NCI-H748 (cell line): ENCODE measurements around the gene ACAA1.
"Not testable (repeated sequence)": the region's sequence is repeated elsewhere in the genome, so short reads cannot be mapped to it uniquely, and the experiment has no call there.

Experiments used
- DNase-seq: peaks from one replicate; lab custom pipeline; 2025; ENCODE audit not compliant: unreplicated experiment; lab: John Stamatoyannopoulos, UW

The ACAA1 gene

GRCh38 chr3:38135621-38136277, 1.2 kb downstream of the ACAA1 start:
- not testable (repeated sequence) for DNase-seq

GRCh38 chr3:38134517-38135143, 2.3 kb downstream of the ACAA1 start:
- not testable (repeated sequence) for DNase-seq

GRCh38 chr3:38133557-38134405, 3.1 kb downstream of the ACAA1 start:
- DNase-seq, result no peak

- no peak for DNase-seq
Observed at GRCh38 chr3:38133209-38133556, 3.7 kb downstream of the ACAA1 start.

- DNase-seq, result peak; percentile 19
Observed at GRCh38 chr3:38131621-38132369, 5.1 kb downstream of the ACAA1 start.

GRCh38 chr3:38130631-38131065, 6.3 kb downstream of the ACAA1 start:
- DNase-seq, result no peak

- no peak for DNase-seq
Observed at GRCh38 chr3:38129058-38129457, 7.9 kb downstream of the ACAA1 start.

GRCh38 chr3:38128303-38128655, 8.6 kb downstream of the ACAA1 start:
- no peak for DNase-seq

- DNase-seq, result no peak
Observed at GRCh38 chr3:38127611-38128302, 9.2 kb downstream of the ACAA1 start.

- DNase-seq, result no peak
Observed at GRCh38 chr3:38126121-38126892, 10.6 kb downstream of the ACAA1 start.

- no peak for DNase-seq
Observed at GRCh38 chr3:38125305-38126120, 11.4 kb downstream of the ACAA1 start.

GRCh38 chr3:38124324-38125122, 12.4 kb downstream of the ACAA1 start:
- no peak for DNase-seq

- no peak for DNase-seq
Observed at GRCh38 chr3:38122712-38123290, 14.1 kb downstream of the ACAA1 start.

GRCh38 chr3:38121832-38122461, 15.0 kb downstream of the ACAA1 start:
- no peak for DNase-seq

- no peak for DNase-seq
Observed at GRCh38 chr3:38121451-38121831, 15.5 kb downstream of the ACAA1 start.

- no peak for DNase-seq
Observed at GRCh38 chr3:38120693-38121450, 16.1 kb downstream of the ACAA1 start.
